ENCODE results near the gene CRKL. TPM values are rescaled to one million over a fixed set of nuclear protein-coding genes. Genes with fewer than 3 reads are reported as not detected.
"Not testable (repeated sequence)": the region's sequence is repeated elsewhere in the genome, so short reads cannot be mapped to it uniquely, and the experiment has no call there.

CRKL gene
- total RNA-seq, 4 donors from 2014 or later = 38.2 to 46.2 (median 44.4) TPM

GRCh38 chr22:20966883-20967696, 49.9 kb downstream of the CRKL start, which contains the start of gene AIFM3:
AIFM3 (plus strand) TSS chr22:20967255; CDS start chr22:20967945, 690 bp downstream.
- Histone ChIP-seq H3K9me3 (no peaks in the 10 kb centered on the region), H3K27me3 (peaks cover 0 to 22% (median 0%) of the 10 kb centered on the region in 4 donors), H3K27ac (no peak within 1 kb of the TSS), H3K36me3 (no peaks in the 10 kb centered on the region), H3K4me1 (peaks cover 9 to 37% (median 18%) of the 10 kb centered on the region in 3 donors), H3K4me3 (no peak within 1 kb of the TSS)
- intact Hi-C loops (cut with DNase I) = no loop called here
- TF ChIP-seq CTCF (IDR thresholded peaks at IDR 0.05) (no peak), POLR2A (IDR thresholded peaks at IDR 0.05) (no peak)
- DNase-seq = no peak
- 40 to 54% methylated on average over 4 to 10 of the region's 22 CpGs for WGBS, 2 donors

GRCh38 chr22:20967697-20968211, 50.5 kb downstream of the CRKL start:
- intact Hi-C loops (cut with DNase I) = no loop called here
- no peak for DNase-seq
- 46 to 63% methylated on average over 2 to 5 of the region's 19 CpGs for WGBS, 2 donors

GRCh38 chr22:20968281-20968977, 51.2 kb downstream of the CRKL start:
- Histone ChIP-seq H3K27me3 (peaks cover 0 to 20% (median 0%) of the 10 kb centered on the region in 4 donors), H3K9me3 (no peaks in the 10 kb centered on the region), H3K27ac (no peak overlapping the region), H3K4me1 (peaks cover 9 to 31% (median 16%) of the 10 kb centered on the region in 3 donors), H3K36me3 (no peaks in the 10 kb centered on the region), H3K4me3 (no peak overlapping the region)
- intact Hi-C loops (cut with DNase I) = no loop called here
- 56 to 85% methylated on average over 2 to 4 of the region's 7 CpGs for WGBS, 2 donors
- no peak for TF ChIP-seq POLR2A (IDR thresholded peaks at IDR 0.05)
- TF ChIP-seq CTCF (IDR thresholded peaks at IDR 0.05) = no peak
- DNase-seq = no peak

More at GRCh38 chr22:20967697-20968211, 50.5 kb downstream of the CRKL start:
- Histone ChIP-seq H3K9me3 (no peaks in the 10 kb centered on the region), H3K27me3 (peaks cover 0 to 22% (median 0%) of the 10 kb centered on the region in 4 donors), H3K36me3 (no peaks in the 10 kb centered on the region), H3K4me1 (peaks cover 9 to 37% (median 18%) of the 10 kb centered on the region in 3 donors), H3K27ac (no peak overlapping the region), H3K4me3 (no peak overlapping the region)
- TF ChIP-seq CTCF (IDR thresholded peaks at IDR 0.05) (no peak), POLR2A (IDR thresholded peaks at IDR 0.05) (no peak)

- H3K4me3 ChIP-seq = no peak overlapping the region
- TF ChIP-seq POLR2A (IDR thresholded peaks at IDR 0.05) (no peak), CTCF (IDR thresholded peaks at IDR 0.05) (no peak)
- no peaks in the 10 kb centered on the region for H3K27me3 ChIP-seq
- no peaks in the 10 kb centered on the region for H3K9me3 ChIP-seq
- H3K4me1 ChIP-seq = peaks cover 0 to 10% (median 0%) of the 10 kb centered on the region in 3 donors
- intact Hi-C loops (cut with DNase I) = no loop called here
- H3K27ac ChIP-seq = no peak overlapping the region
- no peak for DNase-seq
- no peaks in the 10 kb centered on the region for H3K36me3 ChIP-seq
- 45 to 46% methylated on average over 1 to 4 of the region's 4 CpGs for WGBS, 2 donors
Observed at GRCh38 chr22:20970939-20971657, 53.9 kb downstream of the CRKL start.

- 72 to 83% methylated on average over 11 of the region's 11 CpGs for WGBS, 2 donors
- intact Hi-C loops (cut with DNase I); DNase-seq; H3K4me3 ChIP-seq; H3K4me1 ChIP-seq; H3K9me3 ChIP-seq; H3K27me3 ChIP-seq; H3K36me3 ChIP-seq: not testable (repeated sequence)
- peak overlapping the region in 1 of 4 donors; percentile 9 for H3K27ac ChIP-seq
Observed at GRCh38 chr22:20972014-20972694, 54.9 kb downstream of the CRKL start.

Measured in esophagus squamous epithelium (tissue), 5 donors.